GM21447 (cell line): ENCODE results near the gene HAT1.

ENCODE experiments used
- ATAC-seq: cut with Tn5 transposase; IDR thresholded peaks from one replicate; pipeline ENCODE4 v1.9.1; 2021; ENCODE audit not compliant: unreplicated experiment

The HAT1 gene

DNA sequence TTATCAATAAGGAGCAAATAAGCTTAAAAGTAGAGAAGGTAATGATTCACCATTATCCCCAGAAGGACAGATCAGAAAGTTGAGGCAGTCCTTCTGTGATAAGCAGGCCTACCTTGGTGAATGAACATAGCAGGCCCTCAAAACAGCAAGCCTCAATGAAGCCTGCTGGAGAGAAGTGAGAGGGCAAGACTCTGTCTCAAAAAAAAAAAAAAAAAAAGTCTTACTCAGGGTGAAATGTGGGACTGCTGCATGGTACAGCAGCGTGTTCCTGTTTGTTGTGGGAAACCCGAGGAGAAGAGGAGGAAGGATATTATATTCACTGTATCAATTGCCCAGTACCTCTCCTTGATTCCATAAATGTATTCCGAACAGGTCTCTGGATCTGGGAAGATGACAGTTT lies 8.7 kb upstream of the HAT1 start:
- ATAC-seq: no peak

DNA sequence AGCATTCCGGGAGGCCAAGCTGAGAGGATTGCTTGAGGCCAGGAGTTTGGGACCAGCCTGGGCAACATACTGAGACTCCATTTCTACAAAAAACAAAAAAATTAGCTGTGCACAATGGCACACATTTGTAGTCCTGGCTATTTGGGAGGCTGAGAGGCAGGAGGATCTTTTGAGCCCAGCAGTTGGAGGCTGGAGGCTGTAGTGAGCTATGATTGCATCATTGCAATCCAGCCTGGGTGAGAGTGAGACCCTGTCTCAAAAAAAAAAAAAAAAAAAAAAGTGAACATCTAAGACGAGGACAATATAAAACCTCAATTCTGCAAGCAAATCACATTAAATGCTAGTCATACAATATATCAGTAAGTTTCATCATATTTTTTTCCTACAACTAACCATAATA lies 2.8 kb upstream of the HAT1 start:
- ATAC-seq: no peak

DNA sequence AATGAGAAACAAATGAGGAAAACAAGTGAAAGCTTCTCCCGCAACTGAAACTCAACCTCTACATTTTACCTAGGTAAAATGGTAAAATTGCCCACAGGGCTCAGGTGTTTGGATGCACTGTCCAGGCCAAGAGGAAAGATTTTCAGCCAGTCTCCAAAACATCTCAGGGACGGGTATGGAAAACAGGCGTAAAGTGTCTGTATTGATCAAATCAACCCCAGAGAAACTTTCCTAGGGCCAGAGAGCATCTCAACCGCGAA lies 361 bp upstream of the HAT1 start:
- no peak for ATAC-seq

DNA sequence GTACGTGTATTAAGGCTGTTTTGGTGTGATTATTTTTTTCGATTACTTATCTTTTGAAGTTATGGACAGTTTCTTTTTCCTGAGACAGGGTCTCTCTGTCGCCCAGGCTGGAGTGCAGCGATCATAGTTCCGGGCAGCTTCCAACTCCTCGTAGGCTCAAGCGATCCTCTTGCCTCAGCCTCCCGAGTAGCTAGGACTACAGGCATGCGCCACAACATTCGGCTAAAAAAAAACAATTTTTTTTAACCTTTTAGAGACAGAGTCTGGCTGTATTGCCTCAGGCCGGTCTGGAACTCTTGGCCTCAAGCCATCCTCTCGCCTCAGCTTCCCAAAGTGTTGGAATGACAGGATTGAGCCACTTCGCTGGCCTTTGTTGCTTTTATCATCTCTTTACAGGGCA lies 945 bp downstream of the HAT1 start:
- no peak for ATAC-seq

DNA sequence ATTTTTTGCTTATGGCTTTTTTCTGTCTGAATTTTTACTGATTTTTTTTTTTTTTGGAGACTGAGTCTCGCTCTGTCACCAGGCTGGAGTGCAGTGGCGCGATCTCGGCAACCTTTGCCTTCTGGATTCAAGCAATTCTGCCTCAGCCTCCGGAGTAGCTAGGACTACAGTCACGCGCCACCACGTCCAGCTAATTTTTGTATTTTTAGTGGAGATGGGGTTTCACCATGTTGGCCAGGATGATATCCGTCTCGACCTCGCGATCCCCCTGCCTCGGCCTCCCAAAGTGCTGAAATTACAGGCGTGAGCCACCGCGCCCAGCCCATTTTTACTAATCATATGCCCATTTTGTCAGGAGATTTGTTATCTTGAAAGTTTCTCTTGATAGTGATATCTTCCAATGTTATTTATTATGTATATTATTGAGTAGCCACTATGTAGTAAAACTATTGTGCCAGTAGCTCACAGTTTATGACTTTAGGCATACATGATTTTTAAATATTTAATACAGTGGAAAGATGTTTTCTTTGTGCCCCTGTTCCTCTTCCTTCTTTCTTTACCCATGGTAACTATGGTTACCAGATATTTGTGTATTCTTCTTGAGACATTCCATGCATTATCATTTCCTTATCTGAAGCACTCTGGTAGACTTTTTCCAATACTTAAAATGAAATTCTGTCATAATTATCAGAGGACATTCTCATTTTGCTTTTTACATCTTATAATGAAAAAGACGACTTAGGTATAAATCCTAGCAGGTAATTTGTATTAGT lies 2.1 kb downstream of the HAT1 start:
- no peak for ATAC-seq

DNA sequence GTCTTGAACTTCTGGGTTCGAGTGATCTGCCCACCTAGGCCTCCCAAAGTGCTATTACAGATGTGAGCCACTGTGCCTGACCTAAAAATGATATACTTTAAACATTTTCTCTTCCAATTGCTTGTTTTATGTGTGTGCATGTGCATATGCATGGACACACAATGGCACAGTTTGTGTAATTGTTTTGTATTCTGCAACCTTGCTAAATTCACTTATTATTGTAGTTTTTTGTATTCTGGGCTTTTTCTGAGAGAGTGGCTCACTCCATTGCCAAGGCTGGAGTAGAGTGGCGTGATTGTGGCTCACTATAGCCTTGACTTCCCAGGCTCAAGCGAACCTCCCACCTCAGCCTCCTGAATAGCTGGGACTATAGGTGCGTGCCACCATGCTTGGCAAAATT lies 8.1 kb downstream of the HAT1 start:
- no peak for ATAC-seq

DNA sequence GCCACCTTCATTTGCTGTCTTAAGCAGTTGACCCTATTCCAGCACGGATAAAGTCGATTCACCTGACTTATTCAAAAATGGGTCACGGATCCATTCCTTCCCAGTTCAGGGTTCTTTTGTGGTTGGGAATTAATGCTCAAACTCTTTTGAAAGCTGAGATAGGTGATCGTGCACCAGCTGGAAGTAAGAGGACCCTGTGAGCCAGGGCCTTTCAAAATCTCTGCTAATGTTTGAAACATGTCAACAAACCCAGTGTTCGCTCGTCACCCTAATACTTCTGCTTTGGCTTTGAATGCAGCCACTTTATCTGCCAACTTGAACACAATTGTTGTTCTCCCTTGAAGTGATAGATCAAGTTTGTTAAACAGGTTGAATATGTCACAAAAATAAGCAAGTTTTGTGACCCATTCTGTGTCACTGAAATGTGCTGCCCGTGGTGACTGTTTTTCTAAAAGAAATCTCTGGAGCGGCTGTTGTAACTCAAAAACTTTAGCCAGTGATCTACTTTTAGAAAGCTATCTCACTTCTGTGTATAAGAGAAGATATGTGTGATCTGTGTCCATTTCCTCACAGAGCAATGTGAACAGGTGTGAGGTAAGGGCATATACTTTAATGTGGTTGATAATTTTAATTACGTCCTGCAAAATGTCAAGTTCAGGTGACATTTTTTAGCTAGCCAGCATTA lies 16.9 kb downstream of the HAT1 start:
- no peak for ATAC-seq

DNA sequence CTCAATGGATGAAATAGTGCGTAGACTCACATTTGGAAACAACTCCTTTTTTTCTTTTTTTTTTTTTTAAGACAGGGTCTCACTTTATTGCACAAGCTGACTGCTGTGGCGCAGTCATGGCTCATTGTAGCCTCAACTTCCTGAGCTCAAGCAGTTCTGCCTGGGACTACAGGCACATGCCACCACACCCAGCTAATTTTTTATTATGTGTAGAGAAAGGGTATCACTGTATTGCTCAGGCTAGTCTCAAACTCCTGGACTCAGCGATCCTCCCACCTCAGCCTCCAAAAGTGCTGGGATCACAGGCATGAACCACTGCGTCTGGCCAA lies 17.4 kb downstream of the HAT1 start:
- no peak for ATAC-seq

DNA sequence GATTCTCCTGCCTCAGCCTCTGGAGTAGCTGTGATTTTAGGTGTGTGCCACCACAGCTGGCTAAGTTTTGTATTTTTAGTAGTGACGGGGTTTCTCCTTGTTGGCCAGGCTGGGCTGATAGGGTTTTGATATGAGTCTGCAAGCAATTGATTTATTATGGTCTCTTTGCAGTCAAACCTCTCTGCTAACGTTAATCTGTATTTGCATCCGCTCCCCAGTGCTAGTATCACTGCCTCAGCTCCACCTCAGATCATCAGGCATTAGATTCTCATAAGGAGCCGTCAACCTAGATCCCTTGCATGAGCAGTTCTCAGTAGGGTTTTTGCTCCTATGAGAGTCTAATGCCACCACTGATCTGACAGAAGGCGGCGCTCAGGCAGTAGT lies 19.0 kb downstream of the HAT1 start:
- no peak for ATAC-seq

DNA sequence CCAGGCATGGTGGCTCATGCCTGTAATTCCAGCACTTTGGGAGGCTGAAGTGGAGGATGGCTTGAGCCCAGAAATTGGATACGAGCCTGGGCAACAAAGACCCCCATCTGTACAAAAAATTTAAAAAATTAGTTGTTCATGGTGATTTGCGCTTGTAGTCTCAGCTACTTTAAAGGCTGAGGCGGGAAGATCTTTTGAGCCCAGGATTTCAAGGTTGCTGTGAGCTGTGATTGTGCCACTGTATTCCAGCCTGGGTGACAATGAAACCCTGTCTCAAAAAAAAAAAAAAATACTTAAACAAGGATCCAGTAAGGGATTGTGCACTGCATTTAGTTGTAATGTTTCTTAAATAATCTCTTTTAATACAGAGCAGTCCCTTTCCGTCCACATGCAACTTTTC lies 21.6 kb downstream of the HAT1 start:
- ATAC-seq: no peak

DNA sequence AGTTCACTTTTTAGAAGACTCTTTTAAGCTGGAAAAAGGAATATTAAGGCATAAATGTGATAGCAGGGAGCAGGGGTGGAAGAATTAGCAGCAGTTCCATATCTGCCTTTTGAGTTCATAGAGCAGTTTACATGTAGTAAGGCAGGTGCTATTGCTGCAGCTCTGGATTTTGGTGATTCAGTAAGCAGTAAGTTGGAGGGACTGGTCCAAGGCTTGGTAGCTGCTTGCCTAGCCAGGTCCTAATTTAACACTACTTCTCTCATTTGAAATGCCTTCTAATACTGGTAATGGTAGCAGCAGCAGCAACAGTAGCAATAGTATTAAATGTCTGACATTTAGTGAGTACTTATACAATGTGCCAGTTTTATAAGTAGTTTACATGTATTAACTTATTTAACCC lies 30.0 kb downstream of the HAT1 start:
- no peak for ATAC-seq

DNA sequence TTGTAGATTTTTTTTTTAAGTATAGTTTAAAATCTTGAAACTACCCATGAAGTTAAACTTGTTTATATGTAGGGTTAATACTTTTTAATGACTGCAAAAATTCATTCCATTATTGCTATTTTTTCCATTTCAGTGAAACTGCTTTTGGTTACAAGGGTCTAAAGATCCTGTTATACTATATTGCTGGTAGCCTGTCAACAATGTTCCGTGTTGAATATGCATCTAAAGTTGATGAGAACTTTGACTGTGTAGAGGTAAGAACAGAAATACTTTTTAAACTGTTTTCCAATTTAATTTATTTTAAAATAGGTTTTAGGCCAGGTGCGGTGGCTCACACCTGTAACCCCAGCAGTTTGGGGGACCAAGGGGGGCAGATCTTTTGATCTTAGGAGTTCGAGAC lies 30.5 kb downstream of the HAT1 start:
- no peak for ATAC-seq

DNA sequence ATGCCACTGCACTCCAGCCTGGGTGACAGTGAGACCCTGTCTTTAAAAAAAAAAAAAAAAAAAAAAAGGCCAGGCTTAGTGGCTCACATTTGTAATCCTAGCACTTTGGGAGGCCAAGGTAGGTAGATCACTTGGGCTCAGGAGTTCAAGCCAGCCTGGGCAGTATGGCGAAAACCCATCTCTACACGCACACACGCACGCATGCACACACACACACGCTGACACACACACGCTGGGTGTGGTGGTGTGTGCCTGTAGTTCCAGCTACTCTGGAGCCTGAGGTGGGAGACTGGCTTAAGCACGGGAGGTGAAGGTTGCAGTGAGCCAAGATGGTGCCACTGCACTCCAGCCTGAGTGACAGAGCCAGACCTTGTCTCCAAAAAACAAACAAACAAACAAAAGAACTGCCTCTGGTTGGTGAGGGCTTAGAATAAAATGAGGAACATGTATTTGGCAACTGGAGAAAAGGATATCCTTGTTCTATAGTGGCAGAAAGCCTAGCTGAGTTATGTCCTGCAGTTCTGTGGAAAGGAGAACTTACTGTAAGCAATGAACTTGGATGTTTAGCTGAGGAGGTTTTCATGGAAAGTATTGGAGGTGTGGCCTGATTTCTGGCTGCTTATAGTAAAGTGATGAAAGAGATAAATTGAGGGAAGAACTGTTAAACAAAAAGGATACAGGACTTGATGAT lies 34.0 kb downstream of the HAT1 start:
- no peak for ATAC-seq

DNA sequence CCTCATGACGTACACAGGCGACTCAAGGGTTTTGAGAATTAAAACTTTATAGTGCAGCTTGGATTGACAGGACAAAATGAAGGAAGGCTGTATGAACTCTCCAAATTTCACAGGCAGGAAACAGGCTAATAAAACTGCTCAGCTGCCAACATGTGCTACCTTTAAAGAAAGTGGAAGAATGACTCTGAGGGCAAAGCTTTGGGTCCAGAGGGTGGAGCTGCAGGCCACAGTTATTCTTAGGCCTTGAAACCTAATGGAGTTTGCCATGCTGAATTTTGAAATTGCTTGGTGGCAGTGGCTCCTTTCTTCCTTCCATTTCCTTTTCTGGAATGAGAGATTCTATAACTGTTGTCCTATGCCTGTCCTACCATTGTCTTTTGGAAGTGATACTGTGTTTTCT lies 34.8 kb downstream of the HAT1 start:
- no peak for ATAC-seq

DNA sequence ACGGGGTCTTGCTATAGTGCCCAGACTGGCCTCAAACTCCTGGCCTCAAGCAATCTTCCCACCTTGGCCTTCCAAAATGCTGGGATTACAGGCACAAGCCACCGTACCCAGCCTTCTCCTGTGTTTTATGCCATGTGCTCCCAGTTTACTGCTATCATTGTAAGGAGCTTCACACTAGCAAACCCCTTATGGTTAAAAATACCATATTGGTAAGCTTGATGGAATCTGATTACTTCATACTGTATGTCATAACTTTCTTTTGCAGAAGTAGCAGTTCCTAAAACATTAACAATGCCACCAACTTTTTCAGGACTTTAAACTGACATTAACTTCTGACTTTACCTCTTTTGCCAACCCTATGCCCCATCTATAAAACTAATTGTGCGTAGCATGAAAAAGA lies 36.2 kb downstream of the HAT1 start:
- ATAC-seq: no peak

DNA sequence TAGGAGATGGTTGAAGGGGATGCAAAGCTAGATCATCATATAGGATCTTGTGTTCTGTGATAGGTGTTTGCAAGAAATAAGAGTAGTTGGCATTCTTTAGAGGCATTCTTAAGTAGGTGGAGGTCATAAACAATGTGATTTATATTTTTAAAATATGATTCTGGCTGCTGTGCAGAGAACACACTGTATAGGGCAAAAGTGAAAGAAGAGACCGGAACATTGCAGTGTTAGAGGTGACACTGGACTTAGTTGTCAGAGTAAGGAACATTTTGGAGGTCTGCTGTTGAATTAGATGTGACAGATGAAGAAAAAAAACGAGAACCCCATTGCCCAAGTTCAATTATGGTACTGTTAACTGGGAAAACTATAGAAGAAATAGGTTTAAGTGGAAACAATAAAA lies 37.7 kb downstream of the HAT1 start:
- no peak for ATAC-seq

DNA sequence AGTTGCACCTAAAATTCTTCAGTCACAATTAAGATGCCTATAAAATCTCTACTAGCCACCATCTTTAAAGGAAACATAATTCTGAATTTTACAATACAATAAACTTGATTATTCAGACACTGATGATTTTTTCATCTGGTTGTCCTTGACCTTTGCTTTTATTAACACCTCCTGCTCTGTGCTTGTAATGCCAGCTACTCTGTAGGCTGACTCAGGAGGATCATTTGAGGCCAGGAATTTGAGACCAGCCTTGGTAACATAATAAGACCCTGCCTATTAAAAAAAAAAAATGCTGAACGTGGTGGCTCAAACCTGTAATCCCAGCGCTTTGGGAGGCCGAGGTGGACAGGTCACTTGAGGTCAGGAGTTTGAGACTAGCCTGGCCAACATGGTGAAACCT lies 38.3 kb downstream of the HAT1 start:
- ATAC-seq: no peak

DNA sequence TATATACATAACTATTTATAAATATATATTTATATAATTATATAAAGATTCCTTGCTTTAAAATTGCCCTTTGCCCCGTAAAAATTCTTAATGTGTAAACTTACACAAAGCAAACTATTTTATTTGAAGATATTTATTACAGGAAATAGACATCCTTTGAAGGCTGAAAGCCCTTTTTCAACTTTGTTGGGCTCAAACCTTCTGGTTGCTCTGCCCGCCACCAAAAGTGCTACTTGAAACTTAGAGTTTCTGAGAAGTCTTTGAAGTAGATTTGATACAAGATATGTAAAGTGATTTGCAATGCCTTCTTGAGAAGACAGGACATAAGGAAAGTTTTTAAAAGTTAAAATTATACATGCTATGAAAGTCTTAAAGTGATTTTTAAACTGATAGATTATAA lies 40.9 kb downstream of the HAT1 start:
- no peak for ATAC-seq

DNA sequence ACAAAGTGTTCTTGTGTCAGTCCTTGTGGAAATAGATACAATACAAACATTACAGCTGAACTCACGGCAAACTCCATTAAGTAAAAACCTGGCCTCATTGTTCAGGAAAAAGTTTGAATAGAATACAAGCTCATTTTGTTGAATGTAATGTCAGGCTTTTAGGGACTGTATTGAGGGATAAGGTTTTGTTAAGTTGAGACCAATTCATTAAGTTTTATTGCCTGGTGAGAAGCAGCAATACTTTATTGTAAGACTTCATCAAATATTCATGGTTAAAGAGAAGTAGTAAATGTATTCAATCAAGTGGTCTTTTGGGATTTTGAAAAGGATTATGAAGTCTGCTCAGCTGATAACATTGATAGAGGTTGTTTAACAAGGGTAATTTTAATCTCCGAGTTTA lies 42.0 kb downstream of the HAT1 start:
- no peak for ATAC-seq

DNA sequence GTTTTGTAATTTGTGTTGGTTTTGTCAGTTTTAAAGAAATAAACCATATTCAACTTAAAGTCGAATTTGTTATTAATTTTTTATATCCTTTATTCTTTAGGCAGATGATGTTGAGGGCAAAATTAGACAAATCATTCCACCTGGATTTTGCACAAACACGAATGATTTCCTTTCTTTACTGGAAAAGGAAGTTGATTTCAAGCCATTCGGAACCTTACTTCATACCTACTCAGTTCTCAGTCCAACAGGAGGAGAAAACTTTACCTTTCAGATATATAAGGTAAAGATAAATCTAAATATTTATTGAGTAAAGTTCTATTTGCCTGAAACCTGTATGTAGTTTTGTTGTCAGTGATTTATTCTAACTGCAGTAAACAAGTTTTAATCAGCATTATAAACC lies 43.0 kb downstream of the HAT1 start:
- ATAC-seq: no peak

DNA sequence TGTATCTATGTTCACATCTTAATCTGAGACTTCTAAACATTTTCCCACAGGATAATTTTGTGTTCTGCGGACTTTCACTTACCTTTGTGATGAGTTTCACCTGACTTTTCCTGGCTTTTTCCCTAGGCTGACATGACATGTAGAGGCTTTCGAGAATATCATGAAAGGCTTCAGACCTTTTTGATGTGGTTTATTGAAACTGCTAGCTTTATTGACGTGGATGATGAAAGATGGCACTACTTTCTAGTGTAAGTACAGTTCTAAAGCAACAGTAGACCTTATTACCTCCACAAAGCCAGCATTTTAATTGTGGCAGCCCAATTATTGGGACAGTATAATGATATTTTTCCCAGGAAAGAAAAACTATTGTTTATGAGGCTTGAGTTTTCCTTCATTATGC lies 43.4 kb downstream of the HAT1 start:
- ATAC-seq: no peak

DNA sequence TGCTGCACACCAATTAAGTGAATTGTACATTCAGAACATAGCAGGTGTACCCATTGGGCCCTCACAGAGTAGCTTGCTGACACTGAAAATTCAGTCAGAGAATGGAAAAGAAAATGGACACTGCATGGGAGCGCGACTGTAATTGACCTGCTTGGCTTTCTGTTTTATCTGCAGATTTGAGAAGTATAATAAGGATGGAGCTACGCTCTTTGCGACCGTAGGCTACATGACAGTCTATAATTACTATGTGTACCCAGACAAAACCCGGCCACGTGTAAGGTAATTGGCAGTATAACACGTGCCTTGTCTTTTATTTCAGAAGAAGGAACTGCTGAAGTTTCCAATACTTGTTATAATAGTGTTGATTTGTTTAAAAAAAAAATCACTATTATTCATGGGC lies 44.0 kb downstream of the HAT1 start:
- ATAC-seq: no peak

DNA sequence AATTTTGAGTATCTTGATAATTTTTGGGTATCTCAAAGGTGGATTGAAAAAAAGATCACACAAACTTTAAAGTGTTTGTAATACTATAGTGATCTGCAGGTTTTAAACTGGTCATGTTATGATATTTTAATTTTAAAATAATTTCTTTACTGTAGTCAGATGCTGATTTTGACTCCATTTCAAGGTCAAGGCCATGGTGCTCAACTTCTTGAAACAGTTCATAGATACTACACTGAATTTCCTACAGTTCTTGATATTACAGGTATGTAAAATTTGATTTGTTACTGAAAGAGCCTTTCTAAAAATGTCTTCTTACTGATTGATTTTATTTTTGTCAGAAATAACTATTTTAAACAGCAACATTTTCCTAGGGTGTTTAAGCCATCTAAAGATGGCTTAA lies 44.4 kb downstream of the HAT1 start:
- no peak for ATAC-seq
